ENCODE results near the gene RPTOR.

Gene RPTOR

DNA sequence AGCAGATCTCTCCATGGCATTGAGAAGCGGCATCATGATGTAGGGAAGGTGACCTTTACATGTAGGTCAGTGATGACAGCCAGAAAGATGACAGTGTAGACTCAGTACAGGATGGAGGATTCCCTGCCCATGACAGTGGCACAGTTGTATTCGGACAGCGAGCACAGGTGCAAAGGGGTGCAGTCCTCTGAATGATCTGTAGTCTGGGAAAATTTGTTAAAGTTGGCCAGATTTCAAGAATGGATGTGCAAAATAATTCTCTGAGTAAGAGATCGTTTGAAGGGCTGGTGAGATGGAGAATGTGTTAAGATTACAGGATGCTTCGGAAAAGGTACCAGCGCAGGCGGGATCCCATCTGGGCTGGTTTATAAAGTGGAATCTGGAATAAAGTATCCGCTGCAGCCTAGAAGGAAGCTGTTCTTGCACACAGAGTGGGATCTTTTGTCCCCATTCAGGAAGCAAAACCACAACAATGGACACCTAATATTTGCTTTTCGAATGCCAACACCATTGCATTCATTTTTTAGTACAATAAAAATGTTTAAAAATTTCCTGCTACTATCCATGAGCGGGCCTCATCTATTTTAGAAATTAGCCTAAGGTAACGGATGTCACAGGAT, 101.2 kb downstream of the RPTOR start:
- no peak for DNase-seq

DNA sequence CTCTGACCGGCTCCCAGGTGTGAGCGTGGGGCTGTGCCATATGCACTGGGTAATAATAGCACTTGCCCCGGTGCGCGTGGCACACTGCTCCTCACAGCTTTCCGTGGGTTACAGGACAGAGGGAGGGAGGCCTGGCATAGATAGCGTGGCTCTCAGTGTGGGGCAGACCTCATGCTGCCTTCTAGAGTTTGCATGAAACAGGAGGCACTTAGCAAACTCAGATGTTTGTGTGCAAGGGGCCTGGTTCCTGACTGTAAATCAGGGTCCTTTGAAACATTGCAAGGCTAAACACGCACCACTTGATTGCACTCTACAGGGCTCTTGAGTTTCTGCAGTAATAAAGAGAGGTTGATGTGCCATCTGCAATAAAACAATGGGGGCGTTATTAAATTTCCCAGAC, 101.7 kb downstream of the RPTOR start:
- no peak for DNase-seq

GRCh38 chr17:80647746-80648145, 103.1 kb downstream of the RPTOR start:
- DNase-seq, result no peak

DNA sequence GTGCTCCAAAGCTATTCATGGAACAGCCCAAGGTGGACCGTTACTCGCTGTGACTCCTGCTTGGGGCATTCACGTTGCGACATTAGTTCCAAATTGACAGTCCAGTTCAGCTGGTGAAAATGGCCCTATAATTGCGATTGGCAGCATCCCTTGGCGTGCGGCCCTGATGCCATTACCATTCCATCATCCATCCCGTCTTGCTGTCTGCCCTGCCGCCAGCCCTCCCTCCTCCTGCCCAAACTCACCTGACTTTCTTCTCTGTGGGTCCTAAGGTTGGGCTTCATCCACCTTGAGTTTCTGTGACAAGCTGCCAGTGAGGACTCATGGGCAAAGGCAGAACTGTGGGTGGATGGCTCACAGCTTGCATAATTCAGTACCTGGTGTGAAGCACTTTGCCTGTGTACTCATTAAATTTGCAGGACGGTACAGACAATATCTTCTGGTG, 104.6 kb downstream of the RPTOR start:
- no peak for DNase-seq

DNA sequence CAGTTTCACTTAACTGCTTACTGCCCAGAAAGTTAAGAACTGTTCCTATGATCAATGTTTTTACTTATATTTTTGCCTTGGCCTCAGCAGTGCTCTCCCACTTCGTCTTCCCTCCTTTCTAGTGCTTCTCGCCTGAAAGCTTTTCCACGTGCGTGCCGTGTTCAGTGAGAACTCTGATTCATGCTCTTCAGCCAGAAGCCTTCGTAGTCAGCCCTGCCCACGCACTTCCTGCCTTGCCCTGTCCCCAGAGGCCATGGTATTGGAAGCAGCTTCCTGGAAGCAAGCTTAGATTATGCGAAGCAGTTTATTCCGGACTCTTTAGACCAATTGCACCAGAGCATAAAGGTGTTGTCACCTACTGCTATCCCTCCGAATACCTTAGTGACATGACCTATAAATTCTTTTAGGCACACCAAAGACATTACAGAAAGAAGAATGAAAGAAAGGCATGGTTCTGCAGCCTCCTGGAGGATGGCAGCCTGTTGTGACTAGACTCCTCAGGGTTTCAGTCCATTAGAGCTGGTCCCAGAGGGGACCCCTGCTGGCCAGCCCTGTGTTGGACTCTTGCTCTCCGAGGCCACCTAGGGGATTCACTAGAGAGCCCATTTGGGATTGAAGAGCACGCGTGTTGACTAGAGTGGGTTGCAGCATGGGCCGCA, 105.2 kb downstream of the RPTOR start:
- DNase-seq, result peak; percentile 26 to 49

- no peak for DNase-seq
These were observed 105.7 kb downstream of the RPTOR start for GRCh38 chr17:80650331-80650672.

GRCh38 chr17:80650751-80651518, 106.3 kb downstream of the RPTOR start:
- no peak for DNase-seq

DNA sequence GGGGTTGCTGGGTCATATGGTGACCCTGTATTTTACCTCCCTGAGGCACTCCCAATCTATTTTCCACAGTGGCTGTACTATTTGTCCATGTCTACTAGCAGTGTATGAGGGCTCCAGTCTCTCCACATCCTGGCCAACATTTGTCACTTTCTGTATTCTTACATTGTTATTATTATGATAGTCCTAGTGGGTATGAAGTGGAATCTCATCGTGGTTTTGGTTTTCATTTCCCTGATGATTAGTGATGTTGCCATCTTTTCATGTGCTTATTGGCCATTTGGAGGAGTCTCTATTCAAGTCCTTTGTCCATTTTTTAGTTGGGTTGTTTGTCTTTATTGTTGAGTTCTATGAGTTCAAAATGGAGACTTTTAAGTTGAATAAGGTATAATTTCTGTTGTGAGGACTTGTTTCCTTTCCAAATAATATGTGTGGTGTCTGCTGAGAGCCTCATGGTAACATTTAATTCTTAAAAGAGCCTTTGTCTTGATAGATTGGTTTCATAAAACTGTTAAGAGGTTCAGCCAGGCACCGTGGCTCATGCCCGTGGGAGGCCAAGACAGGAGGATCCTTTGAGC, 108.2 kb downstream of the RPTOR start:
- DNase-seq, result no peak

DNA sequence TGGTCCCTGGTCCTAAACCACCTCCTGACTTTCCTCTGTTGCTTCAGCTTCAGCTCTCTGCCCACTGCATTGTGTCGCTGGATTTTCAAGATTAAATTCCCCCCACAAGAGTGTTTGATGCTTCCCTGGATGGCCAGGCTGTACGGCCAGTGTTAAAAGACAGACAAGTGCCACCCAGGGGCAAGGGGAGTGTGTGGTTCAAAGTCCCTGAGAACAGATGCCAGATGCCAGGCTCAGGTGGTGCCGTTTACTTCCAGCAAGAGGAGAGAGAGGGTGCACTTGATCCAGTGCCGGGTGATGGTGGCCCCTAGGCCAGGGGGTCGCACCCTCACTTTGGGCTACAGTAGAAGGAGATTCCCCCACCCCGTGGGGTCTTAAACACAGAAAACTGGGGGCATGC, 109.2 kb downstream of the RPTOR start:
- no peak for DNase-seq

- DNase-seq, result no peak
These were observed 111.0 kb downstream of the RPTOR start for GRCh38 chr17:80655608-80656007.

DNA sequence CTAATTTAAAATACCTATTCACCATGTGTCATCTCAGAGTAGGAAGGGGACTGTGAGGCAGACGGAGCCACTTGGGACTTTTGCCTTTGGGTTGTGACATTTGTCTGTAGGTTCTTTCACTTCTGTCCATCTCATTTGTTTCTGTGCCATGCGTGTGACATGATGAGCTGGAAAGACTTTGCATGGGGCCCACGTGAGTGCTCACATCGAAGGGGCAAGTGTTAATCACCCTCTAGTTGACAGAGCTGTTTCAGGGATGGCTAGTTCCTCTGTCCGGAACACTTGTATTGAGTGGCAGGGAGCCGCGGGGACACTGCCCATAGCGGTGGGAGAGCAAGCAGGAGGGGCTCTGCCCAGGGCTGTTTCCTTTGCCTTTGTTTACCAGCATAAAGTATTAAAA, 112.0 kb downstream of the RPTOR start:
- DNase-seq, result no peak

DNA sequence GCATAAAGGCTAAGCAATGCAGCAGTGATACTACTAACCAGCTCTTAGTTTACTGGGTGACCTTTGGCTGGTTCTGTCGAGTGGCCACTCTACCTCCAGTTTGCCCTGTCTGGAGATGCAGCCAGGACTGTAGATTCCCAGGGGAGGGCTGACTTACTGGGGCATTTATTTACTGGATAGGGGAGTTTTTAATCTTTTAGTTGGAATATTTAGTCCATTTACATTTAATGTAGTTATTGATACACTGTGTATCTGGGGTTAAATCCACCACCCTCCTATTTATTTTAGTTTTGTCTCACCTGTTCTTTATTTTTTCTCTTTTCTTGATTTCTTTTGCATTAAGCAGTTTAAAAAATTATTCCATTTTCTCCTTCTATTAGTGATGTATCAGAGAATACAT, 112.9 kb downstream of the RPTOR start:
- no peak for DNase-seq

GRCh38 chr17:80658821-80659220, 114.2 kb downstream of the RPTOR start:
- DNase-seq, result no peak

DNA sequence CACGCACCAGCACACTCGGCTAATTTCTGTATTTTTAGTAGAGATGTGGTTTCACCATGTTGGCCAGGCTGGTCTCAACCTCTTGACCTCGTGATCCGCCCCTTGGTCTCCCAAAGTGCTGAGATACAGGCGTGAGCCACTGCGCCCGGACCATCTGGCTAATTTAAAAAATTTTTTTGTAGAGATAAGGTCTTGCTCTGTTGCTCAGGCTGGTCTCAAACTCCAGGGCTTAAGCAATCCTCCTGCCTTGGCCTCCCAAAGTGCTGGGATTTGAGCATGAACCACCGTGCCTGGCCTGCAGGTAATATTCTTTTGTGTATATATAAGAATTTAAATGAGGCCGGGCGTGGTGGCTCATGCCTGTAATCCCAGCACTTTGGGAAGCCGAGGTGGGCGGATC, 115.0 kb downstream of the RPTOR start:
- no peak for DNase-seq

- no peak for DNase-seq
These were observed 116.0 kb downstream of the RPTOR start for GRCh38 chr17:80660527-80661198.

- DNase-seq, result no peak
These were observed 117.9 kb downstream of the RPTOR start for GRCh38 chr17:80662557-80662956.

DNA sequence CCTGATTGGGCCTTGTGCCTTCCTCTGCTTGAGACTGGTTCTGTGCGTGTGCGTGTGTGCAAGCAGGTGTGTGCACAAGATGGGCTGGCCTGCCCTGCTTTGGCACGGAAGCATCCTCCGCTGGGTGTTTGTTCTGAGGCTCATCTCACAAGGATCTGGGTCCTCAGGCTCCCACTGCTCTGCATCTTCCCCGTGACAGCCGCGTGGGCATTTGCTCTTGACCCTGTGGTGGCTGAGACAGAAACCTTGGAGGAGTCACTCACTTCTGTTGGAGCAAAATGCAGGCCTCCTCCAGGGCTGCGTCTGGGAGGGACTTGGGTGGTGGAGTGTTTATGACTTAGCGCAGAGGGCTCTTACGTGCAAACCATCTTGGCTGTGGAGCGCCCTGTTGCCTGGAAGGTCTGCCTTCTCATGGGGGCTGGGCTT, 119.2 kb downstream of the RPTOR start:
- DNase-seq, result no peak

- no peak for DNase-seq
These were observed 119.7 kb downstream of the RPTOR start for GRCh38 chr17:80664217-80664790.

DNA sequence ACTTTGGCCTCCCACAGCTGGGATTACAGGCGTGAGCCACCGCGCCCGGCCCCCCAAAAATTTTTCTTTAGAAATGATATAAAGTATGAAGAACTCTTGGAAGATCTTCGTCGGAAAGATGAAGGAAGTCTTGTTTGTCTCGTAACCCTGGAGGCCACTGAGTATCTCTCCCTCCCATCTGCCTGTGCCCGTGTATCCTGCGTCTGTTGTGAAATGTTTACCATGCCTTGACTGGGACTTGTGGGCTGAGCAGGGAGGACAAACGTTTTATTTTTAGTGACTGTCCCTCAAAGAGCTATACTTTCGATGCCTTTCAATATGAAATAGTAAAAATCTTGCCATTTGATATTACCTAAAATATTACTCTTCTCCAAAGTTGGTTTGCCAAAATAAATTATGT, 121.2 kb downstream of the RPTOR start:
- DNase-seq, result no peak

GRCh38 chr17:80666867-80667266, 122.2 kb downstream of the RPTOR start:
- no peak for DNase-seq

DNA sequence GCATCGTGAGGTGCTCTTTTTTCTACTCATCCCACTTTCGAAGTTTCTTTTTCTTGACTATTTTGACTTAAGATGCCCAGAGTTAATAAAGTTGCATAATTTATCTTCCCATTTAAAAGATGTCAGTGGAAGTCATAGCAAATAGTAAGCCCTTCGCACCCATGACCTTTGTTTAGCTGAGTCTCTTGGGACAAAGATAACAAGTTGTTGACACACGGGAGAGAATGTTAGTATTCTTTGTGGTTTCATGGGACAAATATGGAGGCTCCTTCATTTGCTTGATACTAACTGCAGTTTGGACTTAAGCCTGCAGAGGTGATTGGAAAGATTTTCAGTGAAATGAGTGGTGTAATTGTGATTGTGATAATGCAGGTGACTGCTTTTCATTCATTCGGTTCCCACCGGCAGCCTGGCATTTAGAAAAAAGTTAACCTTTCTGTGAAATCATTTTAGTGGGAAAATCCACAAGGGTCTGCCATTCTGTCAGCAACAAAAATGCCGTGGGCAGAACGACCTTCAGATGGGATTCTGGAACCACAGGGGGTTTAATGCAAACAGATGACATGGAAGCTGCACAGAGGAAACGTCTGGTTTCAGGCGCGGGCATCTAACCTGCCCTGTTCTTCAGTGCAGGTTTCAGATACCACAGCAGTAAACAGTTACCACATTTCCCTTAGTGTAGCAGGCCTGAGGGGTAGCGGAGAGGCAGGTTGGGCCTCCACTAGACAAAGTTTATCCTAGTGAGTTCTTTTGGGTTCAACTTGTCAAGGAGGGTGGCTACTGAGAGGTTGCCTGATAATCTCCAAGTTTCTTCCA, 123.0 kb downstream of the RPTOR start:
- no peak for DNase-seq
